IMR-90 (cell line): ENCODE results near the gene CDC14A. TPM values are rescaled to one million over a fixed set of nuclear protein-coding genes. Genes with fewer than 3 reads are reported as not detected.

ENCODE experiments used
- ATAC-seq: fragments of 200-7000 bp; cut with Tn5 transposase; 2 replicates; pipeline ENCODE4 v1.9.1; 2020; ENCODE audit warnings: low read depth, mild to moderate bottlenecking, moderate library complexity
- BruUV-seq: library from RNA; stranded (reverse); fragments of 400-500 nt; replicated peaks from 2 replicates; lab custom pipeline; 2021; lab: Mats Ljungman, UMichigan
- CTCF ChIA-PET: fragments of 300-600 bp; formaldehyde crosslinking; extraction: SDS; loops from one replicate; lab custom pipeline; 2021; ENCODE audit warnings: antibody characterized with exemption; lab: Yijun Ruan, JAX
- POLR2A ChIA-PET: fragments of 300-600 bp; sonication (Branson Sonifier 250); formaldehyde crosslinking; loops from one replicate; lab custom pipeline; 2022; ENCODE audit warnings: antibody characterized with exemption; ENCODE audit not compliant: unreplicated experiment; lab: Charles Lee
- DNase-seq: peaks from one replicate; pipeline ENCODE4 v3.0.0; 2013
- H2AFZ ChIP-seq: replicated peaks from 2 replicates; pipeline ENCODE3; 2013; ENCODE audit warnings: low read length, mild to moderate bottlenecking; ENCODE audit not compliant: poor library complexity
- H2AK5ac ChIP-seq: 2 replicates; pipeline ENCODE4 v1.6.1; 2013; ENCODE audit warnings: low read depth, low read length, inconsistent platforms
- H2AK9ac ChIP-seq: replicated peaks from 2 replicates; pipeline ENCODE3; 2013; ENCODE audit warnings: mild to moderate bottlenecking, low read depth, low read length, moderate library complexity; ENCODE audit not compliant: poor library complexity
- H2BK120ac ChIP-seq: 2 replicates; pipeline ENCODE4 v1.6.1; 2013; ENCODE audit warnings: low read depth, low read length, inconsistent platforms
- H2BK15ac ChIP-seq: 3 replicates; pipeline ENCODE4 v1.6.1; 2013; ENCODE audit warnings: low read depth, low read length, inconsistent platforms
- H2BK20ac ChIP-seq: 2 replicates; pipeline ENCODE4 v1.6.1; 2013; ENCODE audit warnings: low read depth, mild to moderate bottlenecking, inconsistent platforms, low read length, moderate library complexity
- H2BK5ac ChIP-seq: 2 replicates; pipeline ENCODE4 v1.6.1; 2013; ENCODE audit warnings: mild to moderate bottlenecking, low read depth, low read length, inconsistent platforms; ENCODE audit not compliant: poor library complexity, severe bottlenecking
- H3K14ac ChIP-seq: replicated peaks from 2 replicates; pipeline ENCODE4 v1.6.1; 2013; ENCODE audit warnings: low read depth, low read length, inconsistent platforms
- H3K18ac ChIP-seq: 2 replicates; pipeline ENCODE4 v1.6.1; 2013; ENCODE audit warnings: low read depth, low read length, control low read depth
- H3K23ac ChIP-seq: 2 replicates; pipeline ENCODE4 v1.6.1; 2013; ENCODE audit warnings: low read depth, low read length, inconsistent platforms
- H3K27ac ChIP-seq: 2 replicates; pipeline ENCODE4 v1.5.1; 2013; ENCODE audit warnings: mild to moderate bottlenecking, control low read depth, low read length; ENCODE audit not compliant: insufficient read depth
- H3K27me3 ChIP-seq: 2 replicates; pipeline ENCODE4 v1.6.1; 2013; ENCODE audit warnings: low read length; ENCODE audit not compliant: control insufficient read depth, insufficient read depth
- H3K36me3 ChIP-seq: 2 replicates; pipeline ENCODE4 v1.6.1; 2013; ENCODE audit warnings: low read length, mixed read lengths; ENCODE audit not compliant: control insufficient read depth, insufficient read depth
- H3K4ac ChIP-seq: 2 replicates; pipeline ENCODE4 v1.6.1; 2013; ENCODE audit warnings: low read depth, low read length, inconsistent platforms
- H3K4me1 ChIP-seq: 2 replicates; pipeline ENCODE4 v1.6.1; 2013; ENCODE audit warnings: low read length, mixed read lengths; ENCODE audit not compliant: control insufficient read depth, insufficient read depth
- H3K4me2 ChIP-seq: 2 replicates; pipeline ENCODE4 v1.6.1; 2013; ENCODE audit warnings: low read depth, mild to moderate bottlenecking, control low read depth, low read length, moderate library complexity
- H3K4me3 ChIP-seq: 2 replicates; pipeline ENCODE4 v1.5.1; 2013; ENCODE audit warnings: low read depth, mild to moderate bottlenecking, control low read depth, low read length, moderate library complexity; ENCODE audit not compliant: insufficient read depth
- H3K56ac ChIP-seq: 2 replicates; pipeline ENCODE4 v1.6.1; 2013; ENCODE audit warnings: low read length, inconsistent platforms; ENCODE audit not compliant: insufficient read depth; ENCODE audit errors: extremely low read depth
- H3K79me1 ChIP-seq, 2 experiments: 2 replicates each; pipeline ENCODE4 v1.6.1; 2013; ENCODE audit warnings: low read length in 2 of 2, inconsistent platforms in 1 of 2, low read depth in 1 of 2
- H3K9ac ChIP-seq: 2 replicates; pipeline ENCODE4 v1.6.1; 2013; ENCODE audit warnings: low read depth, low read length, control low read depth
- H3K9me1 ChIP-seq: 2 replicates; pipeline ENCODE4 v1.6.1; 2013; ENCODE audit warnings: low read length, inconsistent platforms; ENCODE audit not compliant: insufficient read depth
- H3K9me3 ChIP-seq: 2 replicates; pipeline ENCODE4 v1.6.1; 2013; ENCODE audit warnings: low read length; ENCODE audit not compliant: control insufficient read depth, insufficient read depth
- H4K20me1 ChIP-seq: 2 replicates; pipeline ENCODE4 v1.6.1; 2013; ENCODE audit warnings: low read length, inconsistent platforms; ENCODE audit not compliant: insufficient read depth
- H4K5ac ChIP-seq: 2 replicates; pipeline ENCODE4 v1.6.1; 2013; ENCODE audit warnings: mild to moderate bottlenecking, low read depth, low read length, control low read depth
- H4K8ac ChIP-seq, 2 experiments: 2 replicates each; pipeline ENCODE4 v1.6.1; 2013; ENCODE audit warnings: low read depth in 2 of 2, low read length in 2 of 2, control low read depth in 1 of 2, inconsistent platforms in 1 of 2
- H4K91ac ChIP-seq: 2 replicates; pipeline ENCODE4 v1.6.1; 2013; ENCODE audit warnings: low read depth, low read length, inconsistent platforms; ENCODE audit not compliant: insufficient read depth
- BHLHE40 ChIP-seq: fragments of 150-350 bp; IDR thresholded peaks from 2 replicates; pipeline ENCODE4 v1.6.1; 2016; ENCODE audit warnings: mild to moderate bottlenecking, low read depth, low read length
- CHD1 ChIP-seq: IDR thresholded peaks from 2 replicates; pipeline ENCODE4 v1.6.1; 2012; ENCODE audit warnings: low read depth, low read length, improper control_type of control experiment
- FOS ChIP-seq: fragments of 150-350 bp; IDR thresholded peaks from 2 replicates; pipeline ENCODE4 v1.6.1; 2016; ENCODE audit warnings: low read depth, low read length
- MAFK ChIP-seq: IDR thresholded peaks from 2 replicates; pipeline ENCODE4 v1.6.1; 2012; ENCODE audit warnings: low read depth, low read length, improper control_type of control experiment
- MXI1 ChIP-seq: IDR thresholded peaks from 2 replicates; pipeline ENCODE4 v1.6.1; 2012; ENCODE audit warnings: low read depth, mild to moderate bottlenecking, low read length, moderate library complexity, borderline replicate concordance
- NFE2L2 ChIP-seq: fragments of 150-350 bp; IDR thresholded peaks from 2 replicates; pipeline ENCODE4 v1.6.1; 2016; ENCODE audit warnings: low read depth, mild to moderate bottlenecking, low read length
- RAD21 ChIP-seq: IDR thresholded peaks from 2 replicates; pipeline ENCODE4 v1.6.1; 2012; ENCODE audit warnings: low read length, improper control_type of control experiment
- SMC3 ChIP-seq: fragments of 150-350 bp; IDR thresholded peaks from 2 replicates; pipeline ENCODE4 v1.6.1; 2016; ENCODE audit warnings: low read depth, mild to moderate bottlenecking, antibody characterized with exemption, low read length, moderate library complexity
- WGBS, 2 experiments: methylation state at CpG; one replicate each; pipeline versions ENCODE4 v1.1.5 to v1.1.7; 2013; ENCODE audit warnings: missing lambda C conversion rate in 2 of 2; ENCODE audit not compliant: insufficient read length in 1 of 2; ENCODE audit errors: extremely low coverage in 2 of 2; 5-methylcytosine and 5-hydroxymethylcytosine counted together
- dilution Hi-C: fragments of 300-500 bp; cut with HindIII; formaldehyde crosslinking; loops from one replicate; pipeline ENCODE4 v1.14.3; 2018; ENCODE audit warnings: low sequenced_read_pairs; ENCODE audit not compliant: unreplicated experiment
- in situ Hi-C: fragments of 300-500 bp; cut with MboI; formaldehyde crosslinking; loops from 3 replicates; pipeline ENCODE4 v1.14.3; 2019; ENCODE audit warnings: low sequenced_read_pairs, inconsistent platforms, mixed read lengths
- intact Hi-C: fragments of 100-400 bp; cut with micrococcal nuclease; formaldehyde crosslinking; loops from 2 replicates; pipeline ENCODE4 v1.10.0; 2022
- polyA plus RNA-seq, 3 experiments: library from polyadenylated mRNA; depleted of rRNA; stranded (reverse); fragments of >200 nt; gene quantifications; 2 replicates each; pipeline ENCODE4 v1.2.3, GENCODE V29; 2012; ENCODE audit warnings: low replicate concordance in 1 of 3
- total RNA-seq: library from RNA; depleted of rRNA; stranded (reverse); fragments of >200 nt; gene quantifications from 2 replicates; pipeline ENCODE4 v1.2.3, GENCODE V29; 2012
- TF ChIP-seq, protein P1 (sequence below): conservative IDR thresholded peaks from 2 replicates; pipeline ENCODE4 v1.5.1; 2012; ENCODE audit warnings: mild to moderate bottlenecking, low read depth, low read length, improper control_type of control experiment

The CDC14A gene
- total and polyA plus RNA-seq, 2 of the 4 experiments (the other 2 are of a cell fraction) = 1.7 to 3.0 TPM

DNA sequence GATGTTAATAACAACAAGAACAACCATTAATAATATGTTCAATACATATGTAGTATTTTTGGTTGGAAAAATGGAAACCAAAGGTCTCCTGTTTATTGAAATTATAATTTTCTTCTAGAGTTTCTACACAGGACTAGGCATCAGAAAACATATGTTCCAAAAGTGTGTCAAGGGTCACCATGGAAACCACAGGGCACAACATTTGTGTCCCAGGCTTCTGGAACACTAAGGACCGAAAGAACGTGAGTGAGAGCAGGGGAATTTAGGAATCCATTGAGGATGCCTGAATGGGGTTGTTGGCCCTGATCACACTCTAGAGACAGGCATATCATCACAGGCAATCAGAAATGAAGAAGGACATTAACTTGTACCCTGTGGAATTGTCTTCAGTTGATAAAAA is 7.5 kb upstream of the CDC14A start:
- Histone ChIP-seq H2BK15ac (no peak overlapping the region), H3K9me1 (no peaks in the 10 kb centered on the region)
- POLR2A ChIA-PET = no interaction called here

More for the DNA sequence above, 7.5 kb upstream of the CDC14A start:
- Histone ChIP-seq H3K14ac (no peak overlapping the region), H3K27ac (no peak overlapping the region), H4K91ac (no peak overlapping the region), H4K5ac (no peak overlapping the region), H3K27me3 (peaks cover 4% of the 10 kb centered on the region; the same call in 1 of the 2 replicates), H2BK5ac (no peak overlapping the region), H2AK9ac (no peak overlapping the region), H3K36me3 (no peaks in the 10 kb centered on the region), H3K79me1 (no peaks in the 10 kb centered on the region), H3K9me3 (no peaks in the 10 kb centered on the region), H3K9ac (no peak overlapping the region), H2AFZ (no peak overlapping the region), H3K56ac (no peak overlapping the region), H3K23ac (no peak overlapping the region), H3K18ac (no peak overlapping the region), H2AK5ac (no peak overlapping the region), H3K4me2 (no peak overlapping the region), H3K4me1 (no peaks in the 10 kb centered on the region), H3K4ac (no peak overlapping the region), H4K20me1 (no peaks in the 10 kb centered on the region), H3K4me3 (no peak overlapping the region), H2BK120ac (no peak overlapping the region), H4K8ac (no peak overlapping the region), H2BK20ac (no peak overlapping the region)
- CTCF ChIA-PET = no interaction called here
- TF ChIP-seq, protein P1, sequence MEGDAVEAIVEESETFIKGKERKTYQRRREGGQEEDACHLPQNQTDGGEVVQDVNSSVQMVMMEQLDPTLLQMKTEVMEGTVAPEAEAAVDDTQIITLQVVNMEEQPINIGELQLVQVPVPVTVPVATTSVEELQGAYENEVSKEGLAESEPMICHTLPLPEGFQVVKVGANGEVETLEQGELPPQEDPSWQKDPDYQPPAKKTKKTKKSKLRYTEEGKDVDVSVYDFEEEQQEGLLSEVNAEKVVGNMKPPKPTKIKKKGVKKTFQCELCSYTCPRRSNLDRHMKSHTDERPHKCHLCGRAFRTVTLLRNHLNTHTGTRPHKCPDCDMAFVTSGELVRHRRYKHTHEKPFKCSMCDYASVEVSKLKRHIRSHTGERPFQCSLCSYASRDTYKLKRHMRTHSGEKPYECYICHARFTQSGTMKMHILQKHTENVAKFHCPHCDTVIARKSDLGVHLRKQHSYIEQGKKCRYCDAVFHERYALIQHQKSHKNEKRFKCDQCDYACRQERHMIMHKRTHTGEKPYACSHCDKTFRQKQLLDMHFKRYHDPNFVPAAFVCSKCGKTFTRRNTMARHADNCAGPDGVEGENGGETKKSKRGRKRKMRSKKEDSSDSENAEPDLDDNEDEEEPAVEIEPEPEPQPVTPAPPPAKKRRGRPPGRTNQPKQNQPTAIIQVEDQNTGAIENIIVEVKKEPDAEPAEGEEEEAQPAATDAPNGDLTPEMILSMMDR = no peak
- TF ChIP-seq RAD21 = no peak
- TF ChIP-seq CHD1 = no peak
- no peak for TF ChIP-seq FOS
- TF ChIP-seq NFE2L2 = no peak
- no peak for TF ChIP-seq BHLHE40
- no peak for TF ChIP-seq MXI1
- no peak for TF ChIP-seq MAFK
- TF ChIP-seq SMC3 = no peak
- in situ Hi-C loops = no loop called here
- no TSS peak for BruUV-seq
- dilution Hi-C loops = no loop called here
- intact Hi-C loops = no loop called here
- ATAC-seq (no peak), DNase-seq (no peak)
- WGBS, 2 experiments = no CpG with 5 or more reads among the region's 2 CpGs
